ENCODE data around the gene LCE3A.
"Not testable (repeated sequence)": the region's sequence is repeated elsewhere in the genome, so short reads cannot be mapped to it uniquely, and the experiment has no call there.

The LCE3A gene

DNA sequence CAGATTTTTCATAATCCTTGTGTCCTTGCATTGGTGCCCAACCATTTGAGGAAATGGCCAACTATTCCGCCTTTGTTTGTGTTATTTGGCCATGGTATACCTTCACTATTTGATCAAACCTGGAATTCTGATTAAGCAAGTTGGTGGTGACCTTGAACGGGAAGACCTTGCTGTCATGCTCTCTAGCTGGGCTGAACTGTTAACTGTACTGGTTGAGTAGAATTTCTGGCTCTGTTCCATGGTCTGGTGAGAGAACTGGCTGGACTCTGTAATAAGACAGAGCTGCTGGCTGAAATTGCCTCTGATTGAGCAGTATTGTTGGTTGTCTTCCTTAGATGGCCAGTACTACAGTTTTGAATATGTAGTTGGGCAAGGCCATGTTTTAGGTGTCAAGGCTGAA, 25.9 kb downstream of the LCE3A start:
- no peak for DNase-seq (ENCODE audit: extremely low spot score)
- TF ChIP-seq L3MBTL2 (conservative IDR thresholded peaks at IDR 0.05) (no peak), TARDBP (IDR thresholded peaks at IDR 0.05) (no peak), SP1 (IDR thresholded peaks at IDR 0.05) (no peak), ZNF384 (IDR thresholded peaks at IDR 0.05) (no peak), FOXK2 (IDR thresholded peaks at IDR 0.05) (no peak), ARNT (IDR thresholded peaks at IDR 0.05) (no peak), NFRKB (IDR thresholded peaks at IDR 0.05) (no peak), FOXM1 (IDR thresholded peaks at IDR 0.05; ENCODE audit: borderline replicate concordance) (no peak), LEF1 (IDR thresholded peaks at IDR 0.05; ENCODE audit: borderline replicate concordance) (no peak), FOXA1 (IDR thresholded peaks at IDR 0.05) (no peak), CTBP1 (IDR thresholded peaks at IDR 0.05; ENCODE audit: borderline replicate concordance) (no peak), SUZ12 (IDR thresholded peaks at IDR 0.05) (no peak), ELF4 (IDR thresholded peaks at IDR 0.05) (no peak), HDGF (IDR thresholded peaks at IDR 0.05; ENCODE audit: borderline replicate concordance) (no peak), BHLHE40 (IDR thresholded peaks at IDR 0.05; ENCODE audit: borderline replicate concordance) (no peak)
- TF ChIP-seq, protein P1, sequence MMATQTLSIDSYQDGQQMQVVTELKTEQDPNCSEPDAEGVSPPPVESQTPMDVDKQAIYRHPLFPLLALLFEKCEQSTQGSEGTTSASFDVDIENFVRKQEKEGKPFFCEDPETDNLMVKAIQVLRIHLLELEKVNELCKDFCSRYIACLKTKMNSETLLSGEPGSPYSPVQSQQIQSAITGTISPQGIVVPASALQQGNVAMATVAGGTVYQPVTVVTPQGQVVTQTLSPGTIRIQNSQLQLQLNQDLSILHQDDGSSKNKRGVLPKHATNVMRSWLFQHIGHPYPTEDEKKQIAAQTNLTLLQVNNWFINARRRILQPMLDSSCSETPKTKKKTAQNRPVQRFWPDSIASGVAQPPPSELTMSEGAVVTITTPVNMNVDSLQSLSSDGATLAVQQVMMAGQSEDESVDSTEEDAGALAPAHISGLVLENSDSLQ (IDR thresholded peaks at IDR 0.05): no peak
- POLR2A ChIA-PET: no interaction called here
- CTCF ChIA-PET: no interaction called here

- POLR2A ChIA-PET: no interaction called here
- CTCF ChIA-PET: no interaction called here
These were observed 37.3 kb downstream of the LCE3A start for GRCh38 chr1:152585586-152585985.

GRCh38 chr1:152582647-152583046, 40.3 kb downstream of the LCE3A start:
- POLR2A ChIA-PET: no interaction called here
- TF ChIP-seq CTBP1 (IDR thresholded peaks at IDR 0.05; ENCODE audit: borderline replicate concordance) (no peak), SP1 (IDR thresholded peaks at IDR 0.05) (no peak), FOXM1 (IDR thresholded peaks at IDR 0.05; ENCODE audit: borderline replicate concordance) (no peak), TARDBP (IDR thresholded peaks at IDR 0.05) (no peak), LEF1 (IDR thresholded peaks at IDR 0.05; ENCODE audit: borderline replicate concordance) (no peak)
- no peak for DNase-seq (ENCODE audit: extremely low spot score)
- CTCF ChIA-PET: no interaction called here

More at GRCh38 chr1:152585586-152585985, 37.3 kb downstream of the LCE3A start:
- DNase-seq (ENCODE audit: extremely low spot score): no peak
- TF ChIP-seq ARNT (IDR thresholded peaks at IDR 0.05): no peak
- TF ChIP-seq L3MBTL2 (conservative IDR thresholded peaks at IDR 0.05): no peak
- no peak for TF ChIP-seq FOXM1 (IDR thresholded peaks at IDR 0.05; ENCODE audit: borderline replicate concordance)
- no peak for TF ChIP-seq SUZ12 (IDR thresholded peaks at IDR 0.05)
- no peak for TF ChIP-seq HDGF (IDR thresholded peaks at IDR 0.05; ENCODE audit: borderline replicate concordance)
- TF ChIP-seq, protein P1 (IDR thresholded peaks at IDR 0.05): no peak
- TF ChIP-seq NFRKB (IDR thresholded peaks at IDR 0.05): no peak
- TF ChIP-seq FOXA1 (IDR thresholded peaks at IDR 0.05): no peak
- TF ChIP-seq SP1 (IDR thresholded peaks at IDR 0.05): no peak
- no peak for TF ChIP-seq LEF1 (IDR thresholded peaks at IDR 0.05; ENCODE audit: borderline replicate concordance)
- no peak for TF ChIP-seq CTBP1 (IDR thresholded peaks at IDR 0.05; ENCODE audit: borderline replicate concordance)
- no peak for TF ChIP-seq FOXK2 (IDR thresholded peaks at IDR 0.05)
- no peak for TF ChIP-seq ZNF384 (IDR thresholded peaks at IDR 0.05)
- no peak for TF ChIP-seq ELF4 (IDR thresholded peaks at IDR 0.05)

- POLR2A ChIA-PET: no interaction called here
- no peak for DNase-seq (ENCODE audit: extremely low spot score)
- CTCF ChIA-PET: no interaction called here
- TF ChIP-seq, protein P1 (IDR thresholded peaks at IDR 0.05): no peak
- TF ChIP-seq SUZ12 (IDR thresholded peaks at IDR 0.05) (no peak), L3MBTL2 (conservative IDR thresholded peaks at IDR 0.05) (no peak), FOXA1 (IDR thresholded peaks at IDR 0.05) (no peak), FOXM1 (IDR thresholded peaks at IDR 0.05; ENCODE audit: borderline replicate concordance) (no peak), ARNT (IDR thresholded peaks at IDR 0.05) (no peak), BHLHE40 (IDR thresholded peaks at IDR 0.05; ENCODE audit: borderline replicate concordance) (no peak), FOXK2 (IDR thresholded peaks at IDR 0.05) (no peak), CTBP1 (IDR thresholded peaks at IDR 0.05; ENCODE audit: borderline replicate concordance) (no peak), NFRKB (IDR thresholded peaks at IDR 0.05) (no peak), TARDBP (IDR thresholded peaks at IDR 0.05) (no peak), SP1 (IDR thresholded peaks at IDR 0.05) (no peak), LEF1 (IDR thresholded peaks at IDR 0.05; ENCODE audit: borderline replicate concordance) (no peak), HDGF (IDR thresholded peaks at IDR 0.05; ENCODE audit: borderline replicate concordance) (no peak)
These were observed 42.5 kb downstream of the LCE3A start, which contains the start of gene LCE3D for GRCh38 chr1:152580433-152580832. Gene LCE3D, minus strand, starts transcription at chr1:152580516. Its CDS starts 580 bp downstream, at chr1:152579936.

GRCh38 chr1:152579526-152579925, 43.4 kb downstream of the LCE3A start:
- POLR2A ChIA-PET; DNase-seq (ENCODE audit: extremely low spot score): not testable (repeated sequence)
- CTCF ChIA-PET: interaction anchor here (1.5 kb wide), 1 partner anchor 43 kb away, joined by 4 read pairs; the partner anchor contains the start of gene LCE3A

DNA sequence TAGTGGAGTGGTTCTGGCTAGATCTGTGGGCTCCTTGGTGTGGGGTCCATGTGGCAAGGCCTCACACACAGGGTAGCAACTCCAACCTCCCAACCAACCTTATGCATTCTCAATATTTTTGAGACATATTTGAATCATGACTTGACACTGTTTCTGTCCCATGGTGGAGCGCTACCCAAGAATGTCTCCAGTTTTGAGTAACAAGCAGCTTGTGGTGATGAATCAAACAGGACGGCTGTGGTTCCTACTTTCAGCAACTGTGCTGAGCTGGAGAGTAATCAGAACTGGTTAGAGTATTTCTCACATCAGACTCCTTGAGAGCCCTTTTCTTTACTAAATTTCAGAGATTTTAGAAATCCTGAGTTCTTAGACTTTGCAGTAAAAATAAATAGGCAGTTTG, 45.7 kb downstream of the LCE3A start:
- TF ChIP-seq TARDBP (IDR thresholded peaks at IDR 0.05) (no peak), ZNF384 (IDR thresholded peaks at IDR 0.05) (no peak)
- POLR2A ChIA-PET: no interaction called here
- no peak for DNase-seq (ENCODE audit: extremely low spot score)
- CTCF ChIA-PET: interaction anchor here (0.6 kb wide), 2 partner anchors 16 to 1619 kb away, joined by 3 to 4 read pairs; no protein-coding TSS in a partner anchor

All from HEK293T (cell line).